GM12878 (cell line): ENCODE results near the gene CHST8. TPM values are rescaled to one million over a fixed set of nuclear protein-coding genes. Genes with fewer than 3 reads are reported as not detected.

Experiments
- ATAC-seq: fragments of 200-7000 bp; cut with Tn5 transposase; 3 replicates; pipeline ENCODE4 v1.9.1; 2020; ENCODE audit warnings: mild to moderate bottlenecking, moderate library complexity
- BruUV-seq: library from RNA; stranded (reverse); fragments of 400-500 nt; replicated peaks from 2 replicates; lab custom pipeline; 2021; lab: Mats Ljungman, UMichigan
- CTCF ChIA-PET: fragments of 300-600 bp; sonication (Branson Sonifier 250); formaldehyde crosslinking; extraction: SDS; loops from one replicate; lab custom pipeline; 2021; ENCODE audit warnings: inconsistent platforms; lab: Yijun Ruan, JAX
- POLR2A ChIA-PET: fragments of 350-600 bp; formaldehyde crosslinking; extraction: SDS; loops from one replicate; lab custom pipeline; 2021; ENCODE audit warnings: inconsistent platforms; lab: Charles Lee
- RAD21 ChIA-PET: fragments of 300-600 bp; sonication (Branson Sonifier 250); formaldehyde crosslinking; loops from one replicate; lab custom pipeline; 2023; ENCODE audit warnings: antibody characterized with exemption; ENCODE audit not compliant: unreplicated experiment; lab: Charles Lee
- SMC1A ChIA-PET: fragments of 300-600 bp; sonication (Branson Sonifier 250); formaldehyde crosslinking; loops from one replicate; lab custom pipeline; 2023; ENCODE audit not compliant: unreplicated experiment, uncharacterized antibody; lab: Charles Lee
- DNase-seq: peaks from one replicate; pipeline ENCODE4 v3.0.0-alpha.2; 2011; ENCODE audit warnings: low read depth, low spot score
- FAIRE-seq: peaks from 3 replicates; lab custom pipeline; 2011; peaks lifted over from hg19 to GRCh38; lab: Jason Lieb, UNC
- H2AFZ ChIP-seq: 2 replicates; pipeline ENCODE4 v1.6.0; 2011; ENCODE audit warnings: low read depth, low read length, control low read depth; ENCODE audit not compliant: control insufficient read depth
- H3K27ac ChIP-seq: 2 replicates; pipeline ENCODE4 v1.5.1; 2011; ENCODE audit warnings: control low read depth; ENCODE audit not compliant: control insufficient read depth, insufficient read depth
- H3K27me3 ChIP-seq, 2 experiments: replicated peaks in 1 of 2; 2 replicates each; pipeline versions ENCODE4 v1.6.0 to v1.6.1; 2011; ENCODE audit warnings: low read length in 1 of 2; ENCODE audit not compliant: control insufficient read depth in 2 of 2, insufficient read depth in 2 of 2
- H3K36me3 ChIP-seq, 2 experiments: 2 replicates each; pipeline ENCODE4 v1.5.1; 2011; ENCODE audit warnings: low read length in 1 of 2; ENCODE audit not compliant: control insufficient read depth in 2 of 2, insufficient read depth in 2 of 2
- H3K4me1 ChIP-seq: 2 replicates; pipeline ENCODE4 v1.6.1; 2011; ENCODE audit warnings: mild to moderate bottlenecking, low read length, moderate library complexity, mixed read lengths; ENCODE audit not compliant: control insufficient read depth, insufficient read depth
- H3K4me2 ChIP-seq: 2 replicates; pipeline ENCODE4 v1.6.0; 2011; ENCODE audit warnings: control low read depth; ENCODE audit not compliant: control insufficient read depth, insufficient read depth
- H3K4me3 ChIP-seq: fragments of 200-600 bp; sonication (generic); 2 replicates; pipeline ENCODE4 v1.5.1; 2016
- H3K79me2 ChIP-seq: 2 replicates; pipeline ENCODE4 v1.6.0; 2011; ENCODE audit warnings: low read length; ENCODE audit not compliant: control insufficient read depth, insufficient read depth
- H3K9ac ChIP-seq: 2 replicates; pipeline ENCODE4 v1.8.0; 2011; ENCODE audit warnings: low read length, control low read depth, mixed read lengths; ENCODE audit not compliant: control insufficient read depth, insufficient read depth
- H3K9me3 ChIP-seq: replicated peaks from 3 replicates; pipeline ENCODE4 v1.5.1; 2011; ENCODE audit warnings: mild to moderate bottlenecking, low read length; ENCODE audit not compliant: control insufficient read depth, insufficient read depth
- H4K20me1 ChIP-seq: 2 replicates; pipeline ENCODE4 v1.6.0; 2011; ENCODE audit not compliant: control insufficient read depth, insufficient read depth
- ETV6 ChIP-seq, 2 experiments: fragments of 450-650 bp in 1 of 2; IDR thresholded peaks in 1 of 2; conservative IDR thresholded peaks in 1 of 2; 2 replicates each; pipeline ENCODE4 v1.6.1; 2014; ENCODE audit warnings: antibody characterized with exemption in 1 of 2, borderline replicate concordance in 1 of 2, low read depth in 1 of 2, mild to moderate bottlenecking in 1 of 2, moderate library complexity in 1 of 2
- HSF1 ChIP-seq: fragments of 150-350 bp; IDR thresholded peaks from 2 replicates; pipeline ENCODE4 v1.6.1; 2014; ENCODE audit warnings: mild to moderate bottlenecking, low read depth, low read length
- MXI1 ChIP-seq: fragments of 150-350 bp; IDR thresholded peaks from 2 replicates; pipeline ENCODE4 v1.6.1; 2011; ENCODE audit warnings: low read depth, mild to moderate bottlenecking, inconsistent platforms, low read length, improper control_type of control experiment
- NFXL1 ChIP-seq: fragments of 450-650 bp; IDR thresholded peaks from 2 replicates; pipeline ENCODE4 v1.6.1; 2017; ENCODE audit warnings: antibody characterized with exemption, mild to moderate bottlenecking, borderline replicate concordance
- SMAD1 ChIP-seq: fragments of 450-650 bp; IDR thresholded peaks from 2 replicates; pipeline ENCODE4 v1.6.1; 2018; ENCODE audit warnings: mild to moderate bottlenecking, low read depth; ENCODE audit not compliant: partially characterized antibody
- SPI1 ChIP-seq: IDR thresholded peaks from 2 replicates; pipeline ENCODE4 v1.6.1; 2011; ENCODE audit warnings: low read depth, mild to moderate bottlenecking, low read length, moderate library complexity, borderline replicate concordance; ENCODE audit not compliant: insufficient read depth
- USF2 ChIP-seq: IDR thresholded peaks from 2 replicates; pipeline ENCODE4 v1.6.1; 2011; ENCODE audit warnings: low read depth, low read length, improper control_type of control experiment, borderline replicate concordance
- ZNF274 ChIP-seq: IDR thresholded peaks from one replicate; pipeline ENCODE4 v1.8.0; 2011; ENCODE audit not compliant: insufficient read length, insufficient read depth
- WGBS: methylation state at CpG from one replicate; pipeline ENCODE4 v1.1.6; 2016; ENCODE audit warnings: low lambda C conversion rate; ENCODE audit not compliant: insufficient replicate concordance, insufficient coverage; ENCODE audit errors: missing lambda C conversion rate; 5-methylcytosine and 5-hydroxymethylcytosine counted together
- in situ Hi-C: fragments of 300-500 bp; cut with MboI; formaldehyde crosslinking; loops from 9 replicates; pipeline ENCODE4 v1.14.3; 2018; ENCODE audit warnings: mixed read lengths
- intact Hi-C: fragments of 100-400 bp; cut with micrococcal nuclease; formaldehyde crosslinking; loops from one replicate; pipeline ENCODE4 v1.14.2; 2022; ENCODE audit not compliant: unreplicated experiment
- polyA plus RNA-seq, 11 experiments: library from polyadenylated mRNA; depleted of rRNA in 4 of 11; unstranded in 6 of 11; stranded (reverse) in 5 of 11; fragments of >200 nt; fragmentation: Nextera tagmentation in 4 of 11; fragmentation: Illumina TruSeq in 1 of 11; extraction: Ambion mirVana in 4 of 11; extraction: Trizol in 1 of 11; gene quantifications; 1 replicate in 1 of 11; 2 replicates in 10 of 11; pipeline versions ENCODE4 v1.2.1 to v1.2.3, GENCODE V29; 2011 to 2016; ENCODE audit warnings: inconsistent platforms in 2 of 11, missing spikeins in 2 of 11, low read depth in 1 of 11
- total RNA-seq, 4 experiments: library from RNA; depleted of rRNA in 3 of 4; stranded (reverse); fragments of >200 nt in 3 of 4; fragmentation: Illumina TruSeq in 1 of 4; extraction: Trizol in 1 of 4; gene quantifications; 2 replicates each; pipeline versions ENCODE4 v1.2.1 to v1.2.3, GENCODE V29; 2013 to 2021
- TF ChIP-seq, protein P1 (sequence below): fragments of 450-650 bp; IDR thresholded peaks from 2 replicates; pipeline ENCODE4 v1.6.1; 2017; ENCODE audit warnings: mild to moderate bottlenecking

Gene CHST8
- total and polyA plus RNA-seq, 10 of the 15 experiments (the other 5 are each of a cell fraction or from before 2014, with no cell fraction given), result 0.06 TPM; not detected in 9

DNA sequence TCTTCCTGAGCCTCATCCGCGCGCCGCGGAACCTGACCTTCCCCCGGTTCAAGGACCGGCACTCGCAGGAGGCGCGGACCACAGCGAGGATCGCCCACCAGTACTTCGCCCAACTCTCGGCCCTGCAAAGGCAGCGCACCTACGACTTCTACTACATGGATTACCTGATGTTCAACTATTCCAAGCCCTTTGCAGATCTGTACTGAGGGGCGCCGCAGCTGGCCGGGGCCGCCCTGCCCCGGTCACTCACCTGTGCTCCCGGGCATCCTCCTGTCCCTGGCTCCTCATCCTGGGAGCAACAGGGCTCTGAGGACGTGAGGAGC is 151.1 kb downstream of the CHST8 start:
- H3K36me3 ChIP-seq, result no peaks in the 10 kb centered on the region
- no peak for FAIRE-seq
- no peak overlapping the region for H3K4me2 ChIP-seq
- no peak overlapping the region for H3K9ac ChIP-seq
- no peak for DNase-seq
- H3K4me1 ChIP-seq, result no peaks in the 10 kb centered on the region
- no TSS peak for BruUV-seq
- CTCF ChIA-PET, result interaction anchor here (1.1 to 2.1 kb wide), 2 partner anchors 341 to 342 kb away, joined by 4 read pairs; no protein-coding TSS in a partner anchor
- H3K4me3 ChIP-seq, result no peak overlapping the region
- WGBS, result 71% methylated on average over 23 of the region's 23 CpGs
- TF ChIP-seq SPI1 (no peak), ETV6 (conservative IDR thresholded peaks at IDR 0.05 in 1 of 2, IDR thresholded peaks at IDR 0.05 in 1 of 2; ENCODE audit: borderline replicate concordance in 1 of 2, low read depth in 1 of 2) (no peak), HSF1 (no peak), MXI1 (no peak), ZNF274 (no peak), USF2 (no peak), NFXL1 (no peak), SMAD1 (no peak)
- TF ChIP-seq, protein P1, sequence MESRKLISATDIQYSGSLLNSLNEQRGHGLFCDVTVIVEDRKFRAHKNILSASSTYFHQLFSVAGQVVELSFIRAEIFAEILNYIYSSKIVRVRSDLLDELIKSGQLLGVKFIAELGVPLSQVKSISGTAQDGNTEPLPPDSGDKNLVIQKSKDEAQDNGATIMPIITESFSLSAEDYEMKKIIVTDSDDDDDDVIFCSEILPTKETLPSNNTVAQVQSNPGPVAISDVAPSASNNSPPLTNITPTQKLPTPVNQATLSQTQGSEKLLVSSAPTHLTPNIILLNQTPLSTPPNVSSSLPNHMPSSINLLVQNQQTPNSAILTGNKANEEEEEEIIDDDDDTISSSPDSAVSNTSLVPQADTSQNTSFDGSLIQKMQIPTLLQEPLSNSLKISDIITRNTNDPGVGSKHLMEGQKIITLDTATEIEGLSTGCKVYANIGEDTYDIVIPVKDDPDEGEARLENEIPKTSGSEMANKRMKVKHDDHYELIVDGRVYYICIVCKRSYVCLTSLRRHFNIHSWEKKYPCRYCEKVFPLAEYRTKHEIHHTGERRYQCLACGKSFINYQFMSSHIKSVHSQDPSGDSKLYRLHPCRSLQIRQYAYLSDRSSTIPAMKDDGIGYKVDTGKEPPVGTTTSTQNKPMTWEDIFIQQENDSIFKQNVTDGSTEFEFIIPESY, result no peak
- H4K20me1 ChIP-seq, result 0 out of 2 replicates have a peak, but pooled peaks cover 3% of the 10 kb centered on the region
- H3K27me3 ChIP-seq, result no peaks in the 10 kb centered on the region; a peak in 1 of 4 replicates
- H3K9me3 ChIP-seq, result no peaks in the 10 kb centered on the region
- SMC1A ChIA-PET, result no interaction called here
- H3K79me2 ChIP-seq, result no peaks in the 10 kb centered on the region
- POLR2A ChIA-PET, result no interaction called here
- in situ Hi-C loops, result loop anchor here (5.0 to 25.0 kb wide), 2 partner anchors 351 to 536 kb away; partner anchors contain the start of gene SLC7A10
- H2AFZ ChIP-seq, result no peak overlapping the region
- RAD21 ChIA-PET, result no interaction called here
- ATAC-seq, result no peak
- no peak overlapping the region for H3K27ac ChIP-seq
- intact Hi-C loops, result loop anchor here (5.0 kb wide), 1 partner anchor 536 kb away; no protein-coding TSS in a partner anchor
